Heart left ventricle (tissue), 13 donors: Measurements from ENCODE around the gene KLRD1.

Source experiments
- POLR2A ChIP-seq, 2 donors: fragments of 450-650 bp; IDR thresholded peaks; one replicate each; pipeline ENCODE4 v1.6.1; 2017; ENCODE audit warnings: antibody characterized with exemption in 2 of 2, mild to moderate bottlenecking in 2 of 2, moderate library complexity in 2 of 2
- TF ChIP-seq, protein P1 (sequence below), 12 donors: fragments of 200-600 bp; sonication (generic) in 4 of 12; IDR thresholded peaks; one replicate each; pipeline versions ENCODE4 v1.5.0 to v1.8.0; 2018 to 2022; ENCODE audit warnings: antibody characterized with exemption in 12 of 12, mild to moderate bottlenecking in 5 of 12
- donor health status: ischemic (EF 13 %, LVEDD 7.1; RV severe dilation, severe dysfunction).
- donor health status: DM: no; HTN: yes; CAD: no.
- donor health status: DM: no; HTN: no; CAD: no.
- donor health status: ischemic (EF 25% LVEDD 6.9; RV normal size, moderate dysfunction).
- donor health status: ischemic (EF 25% LVEDD 5.7; RV mildly dilated, moderate dysfunction).
- donor health status: ischemic (EF 35%, LVEDD 5.7; RV mildly dilated, moderate dysfunction).
- donor health status: nonischemic (EF 11% LVEDD 7.7; RV severe dilation, severe dysfunction).
- donor health status: DM: yes; HTN: yes; CAD: no.
- donor health status: PGD.
- donor health status: ischemic (EF 29% LVEDD 5.4; RV normal size, mild dysfunction).
- donor health status: nonischemic (EF 23%, LVEDD 6.1; RV moderate dilation, normal function).

DNA sequence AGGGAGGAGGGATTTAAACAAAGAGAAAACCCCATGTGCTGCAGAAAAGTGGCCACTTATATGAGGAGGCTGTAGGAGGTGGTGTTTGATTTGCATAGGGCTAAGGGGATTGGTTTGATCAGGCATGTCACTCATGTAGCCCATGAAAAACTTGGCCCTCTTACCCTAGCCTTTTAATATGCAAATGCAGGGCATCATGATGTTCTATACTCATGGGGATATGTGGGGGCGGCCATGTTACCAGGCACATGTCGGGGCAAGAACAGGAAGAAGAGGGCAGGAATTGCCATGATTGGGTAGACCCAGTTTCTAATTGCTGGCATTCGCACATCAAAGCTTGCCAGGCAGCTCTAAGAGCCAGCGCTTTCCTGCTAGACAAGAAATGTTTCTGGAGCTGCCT, 53.4 kb downstream of the KLRD1 start:
- TF ChIP-seq, protein P1, sequence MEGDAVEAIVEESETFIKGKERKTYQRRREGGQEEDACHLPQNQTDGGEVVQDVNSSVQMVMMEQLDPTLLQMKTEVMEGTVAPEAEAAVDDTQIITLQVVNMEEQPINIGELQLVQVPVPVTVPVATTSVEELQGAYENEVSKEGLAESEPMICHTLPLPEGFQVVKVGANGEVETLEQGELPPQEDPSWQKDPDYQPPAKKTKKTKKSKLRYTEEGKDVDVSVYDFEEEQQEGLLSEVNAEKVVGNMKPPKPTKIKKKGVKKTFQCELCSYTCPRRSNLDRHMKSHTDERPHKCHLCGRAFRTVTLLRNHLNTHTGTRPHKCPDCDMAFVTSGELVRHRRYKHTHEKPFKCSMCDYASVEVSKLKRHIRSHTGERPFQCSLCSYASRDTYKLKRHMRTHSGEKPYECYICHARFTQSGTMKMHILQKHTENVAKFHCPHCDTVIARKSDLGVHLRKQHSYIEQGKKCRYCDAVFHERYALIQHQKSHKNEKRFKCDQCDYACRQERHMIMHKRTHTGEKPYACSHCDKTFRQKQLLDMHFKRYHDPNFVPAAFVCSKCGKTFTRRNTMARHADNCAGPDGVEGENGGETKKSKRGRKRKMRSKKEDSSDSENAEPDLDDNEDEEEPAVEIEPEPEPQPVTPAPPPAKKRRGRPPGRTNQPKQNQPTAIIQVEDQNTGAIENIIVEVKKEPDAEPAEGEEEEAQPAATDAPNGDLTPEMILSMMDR (IDR thresholded peaks at IDR 0.05): no peak
- TF ChIP-seq POLR2A (IDR thresholded peaks at IDR 0.05): no peak
